Mammary epithelial cell (primary cell): ENCODE data around the gene PGA4.

Source experiments
- EZH2 ChIP-seq: IDR thresholded peaks from 2 replicates; pipeline ENCODE4 v1.6.1; 2012; ENCODE audit warnings: low read length, inconsistent platforms, borderline replicate concordance
- TF ChIP-seq, protein P1 (sequence below), 2 donors: IDR thresholded peaks in 1 of 2; conservative IDR thresholded peaks in 1 of 2; 2 replicates each; pipeline ENCODE4 v1.5.1; 2011 to 2012; ENCODE audit warnings: inconsistent platforms in 2 of 2, low read length in 2 of 2, mild to moderate bottlenecking in 2 of 2, control low read depth in 1 of 2, low read depth in 1 of 2; ENCODE audit not compliant: insufficient read depth in 1 of 2; ENCODE audit errors: extremely low read depth in 1 of 2

DNA sequence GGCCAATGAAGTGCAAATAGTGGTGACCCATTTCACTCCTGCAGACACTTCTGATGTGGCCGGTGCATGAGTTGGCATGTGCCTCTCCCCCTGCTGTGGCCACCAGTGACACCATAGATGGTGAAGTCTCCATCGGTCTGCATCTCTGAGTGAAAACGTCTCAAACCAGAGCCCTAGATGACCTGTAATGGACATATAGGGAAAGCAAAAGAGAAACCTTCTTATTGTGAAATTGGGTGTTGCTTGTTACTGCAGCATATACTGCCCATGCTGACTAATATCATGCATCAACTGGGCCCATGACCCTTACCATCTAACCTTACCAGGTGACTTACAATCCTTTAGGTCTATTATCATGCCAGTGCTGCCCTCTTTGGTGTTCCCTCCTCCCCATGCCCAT is 49.3 kb upstream of the PGA4 start:
- TF ChIP-seq, protein P1, sequence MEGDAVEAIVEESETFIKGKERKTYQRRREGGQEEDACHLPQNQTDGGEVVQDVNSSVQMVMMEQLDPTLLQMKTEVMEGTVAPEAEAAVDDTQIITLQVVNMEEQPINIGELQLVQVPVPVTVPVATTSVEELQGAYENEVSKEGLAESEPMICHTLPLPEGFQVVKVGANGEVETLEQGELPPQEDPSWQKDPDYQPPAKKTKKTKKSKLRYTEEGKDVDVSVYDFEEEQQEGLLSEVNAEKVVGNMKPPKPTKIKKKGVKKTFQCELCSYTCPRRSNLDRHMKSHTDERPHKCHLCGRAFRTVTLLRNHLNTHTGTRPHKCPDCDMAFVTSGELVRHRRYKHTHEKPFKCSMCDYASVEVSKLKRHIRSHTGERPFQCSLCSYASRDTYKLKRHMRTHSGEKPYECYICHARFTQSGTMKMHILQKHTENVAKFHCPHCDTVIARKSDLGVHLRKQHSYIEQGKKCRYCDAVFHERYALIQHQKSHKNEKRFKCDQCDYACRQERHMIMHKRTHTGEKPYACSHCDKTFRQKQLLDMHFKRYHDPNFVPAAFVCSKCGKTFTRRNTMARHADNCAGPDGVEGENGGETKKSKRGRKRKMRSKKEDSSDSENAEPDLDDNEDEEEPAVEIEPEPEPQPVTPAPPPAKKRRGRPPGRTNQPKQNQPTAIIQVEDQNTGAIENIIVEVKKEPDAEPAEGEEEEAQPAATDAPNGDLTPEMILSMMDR (conservative IDR thresholded peaks at IDR 0.05 in 1 of 2, IDR thresholded peaks at IDR 0.05 in 1 of 2; ENCODE audit: extremely low read depth in 1 of 2, insufficient read depth in 1 of 2, low read depth in 1 of 2, low read length in 2 of 2): no peak
- TF ChIP-seq EZH2: no peak
